Prostate gland (tissue), 2 donors: ENCODE results near the gene TRIP6.

ENCODE experiments used
- POLR2A ChIP-seq: fragments of 450-650 bp; IDR thresholded peaks from one replicate; pipeline ENCODE4 v1.6.1; 2016; ENCODE audit warnings: antibody characterized with exemption, mild to moderate bottlenecking
- TF ChIP-seq, protein P1 (sequence below), 4 experiments: fragments of 200-600 bp in 2 of 4; fragments of 450-650 bp in 2 of 4; sonication (generic) in 2 of 4; IDR thresholded peaks; 1 replicate in 3 of 4; 2 replicates in 1 of 4; pipeline ENCODE4 v1.5.1; 2016 to 2019; ENCODE audit warnings: antibody characterized with exemption in 4 of 4, mild to moderate bottlenecking in 2 of 4, moderate library complexity in 2 of 4

DNA sequence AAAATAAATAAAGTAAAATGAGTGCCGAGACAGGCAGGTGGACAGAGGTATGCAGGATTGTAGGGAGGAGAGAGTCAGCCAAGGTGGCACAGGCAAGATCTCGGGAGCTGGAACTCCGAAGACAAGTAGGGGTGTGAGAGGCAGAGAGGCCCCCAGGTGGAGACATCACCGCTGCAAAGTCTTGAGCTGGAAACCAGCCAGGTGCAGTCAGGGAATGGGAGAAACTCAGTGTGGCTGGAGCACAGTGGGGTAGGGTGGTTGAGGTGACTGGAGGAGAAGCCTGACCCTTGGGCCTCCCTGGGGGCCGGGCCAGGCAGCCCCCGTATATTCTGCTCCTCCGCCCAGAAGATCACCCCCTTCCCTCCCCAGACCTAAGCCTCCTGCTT, 44.1 kb upstream of the TRIP6 start:
- TF ChIP-seq POLR2A: no peak
- TF ChIP-seq, protein P1, sequence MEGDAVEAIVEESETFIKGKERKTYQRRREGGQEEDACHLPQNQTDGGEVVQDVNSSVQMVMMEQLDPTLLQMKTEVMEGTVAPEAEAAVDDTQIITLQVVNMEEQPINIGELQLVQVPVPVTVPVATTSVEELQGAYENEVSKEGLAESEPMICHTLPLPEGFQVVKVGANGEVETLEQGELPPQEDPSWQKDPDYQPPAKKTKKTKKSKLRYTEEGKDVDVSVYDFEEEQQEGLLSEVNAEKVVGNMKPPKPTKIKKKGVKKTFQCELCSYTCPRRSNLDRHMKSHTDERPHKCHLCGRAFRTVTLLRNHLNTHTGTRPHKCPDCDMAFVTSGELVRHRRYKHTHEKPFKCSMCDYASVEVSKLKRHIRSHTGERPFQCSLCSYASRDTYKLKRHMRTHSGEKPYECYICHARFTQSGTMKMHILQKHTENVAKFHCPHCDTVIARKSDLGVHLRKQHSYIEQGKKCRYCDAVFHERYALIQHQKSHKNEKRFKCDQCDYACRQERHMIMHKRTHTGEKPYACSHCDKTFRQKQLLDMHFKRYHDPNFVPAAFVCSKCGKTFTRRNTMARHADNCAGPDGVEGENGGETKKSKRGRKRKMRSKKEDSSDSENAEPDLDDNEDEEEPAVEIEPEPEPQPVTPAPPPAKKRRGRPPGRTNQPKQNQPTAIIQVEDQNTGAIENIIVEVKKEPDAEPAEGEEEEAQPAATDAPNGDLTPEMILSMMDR (IDR thresholded peaks at IDR 0.05): no peak
